Calu3 (cell line): ENCODE data around the gene CDK6. TPM values are rescaled to one million over a fixed set of nuclear protein-coding genes. Genes with fewer than 3 reads are reported as not detected.

Source experiments
- BruUV-seq: library from RNA; stranded (reverse); fragments of 400-500 nt; replicated peaks from 2 replicates; lab custom pipeline; 2021; lab: Mats Ljungman, UMichigan
- CTCF ChIA-PET: fragments of 300-600 bp; sonication (Branson Sonifier 250); formaldehyde crosslinking; loops from one replicate; lab custom pipeline; 2022; ENCODE audit warnings: antibody characterized with exemption; lab: Charles Lee
- DNase-seq: peaks from one replicate; pipeline ENCODE4 v3.0.0; 2022
- H3K27ac Mint-ChIP-seq: one replicate; pipeline ENCODE4 v1.8.0; 2022; ENCODE audit warnings: mixed read lengths; ENCODE audit not compliant: unreplicated experiment
- H3K27me3 Mint-ChIP-seq: one replicate; pipeline ENCODE4 v1.8.0; 2022; ENCODE audit warnings: mixed read lengths; ENCODE audit not compliant: unreplicated experiment
- H3K36me3 Mint-ChIP-seq: one replicate; pipeline ENCODE4 v1.8.0; 2022; ENCODE audit warnings: mild to moderate bottlenecking, moderate library complexity, mixed read lengths; ENCODE audit not compliant: insufficient read depth, unreplicated experiment
- H3K4me1 Mint-ChIP-seq: one replicate; pipeline ENCODE4 v1.8.0; 2022; ENCODE audit warnings: mild to moderate bottlenecking, low read depth, mixed read lengths; ENCODE audit not compliant: unreplicated experiment
- H3K4me3 Mint-ChIP-seq: one replicate; pipeline ENCODE4 v1.8.0; 2022; ENCODE audit warnings: mild to moderate bottlenecking, low read depth, moderate library complexity, mixed read lengths; ENCODE audit not compliant: unreplicated experiment
- H3K9me3 Mint-ChIP-seq: one replicate; pipeline ENCODE4 v1.8.0; 2022; ENCODE audit warnings: low read depth, mixed read lengths; ENCODE audit not compliant: unreplicated experiment
- intact Hi-C: fragments of 100-400 bp; cut with micrococcal nuclease; formaldehyde crosslinking; loops from one replicate; pipeline ENCODE4 v1.10.0; 2022; ENCODE audit not compliant: unreplicated experiment
- total RNA-seq: library from RNA; stranded (reverse); gene quantifications from 2 replicates; pipeline ENCODE4 v1.2.3, GENCODE V29; 2022
- TF ChIP-seq, protein P1 (sequence below): fragments of 200-600 bp; IDR thresholded peaks from one replicate; pipeline ENCODE4 v1.8.0; 2022; ENCODE audit warnings: antibody characterized with exemption; ENCODE audit not compliant: unreplicated experiment

CDK6 gene
- total RNA-seq, 1 experiment from 2014 or later = 87.9 TPM

DNA sequence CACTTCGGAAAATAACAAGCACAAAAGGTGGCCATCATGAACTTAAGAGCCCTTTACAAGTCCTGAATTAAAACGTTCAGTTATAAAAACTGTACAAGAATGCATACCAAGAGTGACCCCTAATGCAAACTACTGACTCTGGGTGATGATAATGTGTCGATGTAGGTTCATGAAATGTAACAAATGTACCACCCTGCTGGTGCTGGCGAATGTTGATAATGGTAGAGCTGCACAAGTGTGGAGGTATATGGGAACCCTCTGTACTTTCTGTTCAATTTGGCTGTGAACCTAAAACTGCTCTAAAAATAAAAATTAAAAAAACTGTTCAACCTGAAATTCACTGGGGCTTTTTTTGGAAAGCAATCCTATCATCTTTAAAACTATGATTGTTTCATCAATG, 249.5 kb downstream of the CDK6 start:
- intact Hi-C loops = no loop called here
- Mint-ChIP-seq H3K27ac (peak overlapping the region; percentile 5), H3K9me3 (no peaks in the 10 kb centered on the region), H3K4me3 (peak overlapping the region; percentile 6), H3K27me3 (no peaks in the 10 kb centered on the region), H3K36me3 (peaks cover 39% of the 10 kb centered on the region), H3K4me1 (peaks cover 12% of the 10 kb centered on the region)
- BruUV-seq = no TSS peak
- TF ChIP-seq, protein P1, sequence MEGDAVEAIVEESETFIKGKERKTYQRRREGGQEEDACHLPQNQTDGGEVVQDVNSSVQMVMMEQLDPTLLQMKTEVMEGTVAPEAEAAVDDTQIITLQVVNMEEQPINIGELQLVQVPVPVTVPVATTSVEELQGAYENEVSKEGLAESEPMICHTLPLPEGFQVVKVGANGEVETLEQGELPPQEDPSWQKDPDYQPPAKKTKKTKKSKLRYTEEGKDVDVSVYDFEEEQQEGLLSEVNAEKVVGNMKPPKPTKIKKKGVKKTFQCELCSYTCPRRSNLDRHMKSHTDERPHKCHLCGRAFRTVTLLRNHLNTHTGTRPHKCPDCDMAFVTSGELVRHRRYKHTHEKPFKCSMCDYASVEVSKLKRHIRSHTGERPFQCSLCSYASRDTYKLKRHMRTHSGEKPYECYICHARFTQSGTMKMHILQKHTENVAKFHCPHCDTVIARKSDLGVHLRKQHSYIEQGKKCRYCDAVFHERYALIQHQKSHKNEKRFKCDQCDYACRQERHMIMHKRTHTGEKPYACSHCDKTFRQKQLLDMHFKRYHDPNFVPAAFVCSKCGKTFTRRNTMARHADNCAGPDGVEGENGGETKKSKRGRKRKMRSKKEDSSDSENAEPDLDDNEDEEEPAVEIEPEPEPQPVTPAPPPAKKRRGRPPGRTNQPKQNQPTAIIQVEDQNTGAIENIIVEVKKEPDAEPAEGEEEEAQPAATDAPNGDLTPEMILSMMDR = no peak
- no peak for DNase-seq
- CTCF ChIA-PET = no interaction called here

DNA sequence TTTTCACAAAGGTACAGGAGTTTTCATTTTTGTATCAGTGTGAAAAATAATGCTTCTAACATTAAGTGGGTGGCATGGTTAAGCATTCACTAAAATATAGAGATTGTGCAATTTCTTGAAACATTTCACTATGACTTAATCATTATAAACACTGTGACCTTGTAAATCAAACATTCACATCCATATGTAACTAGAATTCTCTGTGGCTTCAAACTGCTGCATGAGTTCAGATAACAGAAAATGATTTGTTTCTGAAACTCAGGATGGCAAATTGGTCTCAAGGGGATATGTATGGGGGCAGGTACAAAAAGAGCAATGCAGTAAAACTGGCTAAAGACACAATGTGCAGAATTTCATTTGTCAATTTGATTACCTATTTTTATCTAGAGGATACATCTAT, 250.0 kb downstream of the CDK6 start:
- DNase-seq = no peak
- peaks cover 35% of the 10 kb centered on the region for H3K36me3 Mint-ChIP-seq
- no TSS peak for BruUV-seq
- peaks cover 12% of the 10 kb centered on the region for H3K4me1 Mint-ChIP-seq
- no peaks in the 10 kb centered on the region for H3K9me3 Mint-ChIP-seq
- intact Hi-C loops = no loop called here
- peak overlapping the region; percentile 6 for H3K4me3 Mint-ChIP-seq
- CTCF ChIA-PET = no interaction called here
- peak overlapping the region; percentile 5 for H3K27ac Mint-ChIP-seq
- no peaks in the 10 kb centered on the region for H3K27me3 Mint-ChIP-seq
- TF ChIP-seq, protein P1 = no peak

DNA sequence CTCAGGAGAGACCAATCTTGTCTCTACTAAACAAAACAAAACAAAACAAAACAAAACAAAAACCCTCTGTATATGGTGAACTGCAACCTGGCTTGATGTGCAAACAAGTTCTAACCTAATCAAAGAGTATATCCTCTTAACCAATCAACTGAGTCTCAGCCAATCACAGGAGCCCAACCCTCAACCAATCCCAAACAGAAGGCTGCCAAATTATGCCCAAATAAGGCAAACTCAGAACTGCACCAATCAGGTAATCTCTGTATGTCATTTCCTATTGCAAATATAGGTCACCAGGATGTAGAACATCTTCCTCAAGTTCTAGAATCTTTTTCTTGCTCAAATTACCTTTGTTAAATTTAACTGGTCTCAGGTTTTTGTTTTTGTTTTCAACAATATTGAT, 251.4 kb downstream of the CDK6 start:
- DNase-seq = no peak
- Mint-ChIP-seq H3K4me3 (no peak overlapping the region), H3K27ac (no peak overlapping the region), H3K4me1 (peaks cover 12% of the 10 kb centered on the region), H3K27me3 (no peaks in the 10 kb centered on the region), H3K9me3 (no peaks in the 10 kb centered on the region), H3K36me3 (peaks cover 31% of the 10 kb centered on the region)
- CTCF ChIA-PET = no interaction called here
- TF ChIP-seq, protein P1 = no peak
- intact Hi-C loops = no loop called here
- no TSS peak for BruUV-seq

DNA sequence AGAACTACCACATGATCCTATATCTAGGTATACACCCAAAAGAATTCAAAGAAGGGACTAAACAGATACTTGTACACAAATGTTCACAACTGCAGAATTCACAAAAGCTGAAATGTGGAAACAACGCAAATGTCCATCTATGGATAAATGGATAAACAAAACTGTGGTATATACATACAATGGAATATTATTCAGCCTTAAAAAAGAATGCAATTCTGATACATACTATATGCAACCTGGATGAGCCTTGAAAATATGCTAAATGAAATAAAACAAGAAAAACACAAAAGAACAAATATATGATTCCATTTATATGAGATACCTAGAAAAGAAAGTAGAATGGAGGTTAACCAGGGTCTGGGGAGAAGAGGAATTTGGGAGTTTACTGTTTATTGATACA, 253.4 kb downstream of the CDK6 start:
- Mint-ChIP-seq H3K4me1 (no peaks in the 10 kb centered on the region), H3K4me3 (no peak overlapping the region), H3K27ac (no peak overlapping the region), H3K9me3 (no peaks in the 10 kb centered on the region), H3K27me3 (no peaks in the 10 kb centered on the region), H3K36me3 (peaks cover 26% of the 10 kb centered on the region)
- no TSS peak for BruUV-seq
- intact Hi-C loops = no loop called here
- DNase-seq = no peak
- TF ChIP-seq, protein P1 = no peak
- CTCF ChIA-PET = no interaction called here

DNA sequence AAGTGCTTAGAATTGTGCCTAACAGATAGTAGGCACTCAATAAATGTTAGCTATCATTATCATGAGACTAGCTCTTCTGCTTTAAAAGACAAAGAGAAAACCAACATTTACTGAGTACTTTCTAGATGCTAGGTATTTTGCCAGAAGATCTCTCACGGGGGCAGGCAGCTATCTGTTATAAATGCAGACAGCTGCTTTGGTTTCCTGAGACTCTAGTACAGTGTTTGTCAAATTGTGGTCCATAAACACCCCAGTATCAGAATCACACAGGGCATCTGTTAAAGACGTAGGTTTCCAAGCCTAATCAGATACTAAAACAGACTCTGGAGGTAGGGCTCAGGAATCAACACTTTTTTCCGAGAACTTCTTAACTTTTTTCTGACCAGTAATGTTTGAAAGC, 260.1 kb downstream of the CDK6 start:
- no peak for DNase-seq
- no peaks in the 10 kb centered on the region for H3K9me3 Mint-ChIP-seq
- peaks cover 28% of the 10 kb centered on the region for H3K36me3 Mint-ChIP-seq
- CTCF ChIA-PET = no interaction called here
- TF ChIP-seq, protein P1 = no peak
- H3K27me3 Mint-ChIP-seq = no peaks in the 10 kb centered on the region
- no peaks in the 10 kb centered on the region for H3K4me1 Mint-ChIP-seq
- intact Hi-C loops = no loop called here
- H3K4me3 Mint-ChIP-seq = no peak overlapping the region
- no peak overlapping the region for H3K27ac Mint-ChIP-seq
- no TSS peak for BruUV-seq
